HG03196 (cell line): ENCODE measurements around the gene NRP1.

Experiments used
- ATAC-seq: cut with Tn5 transposase; IDR thresholded peaks from one replicate; pipeline ENCODE4 v1.9.1; 2021; ENCODE audit not compliant: unreplicated experiment

The NRP1 gene

DNA sequence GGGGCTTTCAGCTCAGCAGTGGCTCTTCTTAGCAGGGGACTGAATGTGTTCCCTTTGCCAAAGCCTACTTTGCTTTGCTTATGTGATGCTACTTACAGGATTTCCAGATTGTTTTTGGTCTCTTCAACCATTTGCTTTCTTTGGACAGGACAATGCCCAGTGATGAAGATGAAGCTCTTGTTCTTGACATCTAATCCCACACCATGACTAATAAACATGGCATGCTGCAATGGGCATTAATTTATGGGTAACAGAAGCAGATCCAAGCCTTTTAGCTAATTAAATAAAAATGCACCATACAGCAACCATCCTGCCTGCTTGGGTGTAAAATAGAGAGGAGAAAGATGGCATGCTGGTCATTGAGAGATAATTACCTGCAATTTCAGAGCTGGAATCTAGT lies 200.9 kb downstream of the NRP1 start:
- no peak for ATAC-seq

DNA sequence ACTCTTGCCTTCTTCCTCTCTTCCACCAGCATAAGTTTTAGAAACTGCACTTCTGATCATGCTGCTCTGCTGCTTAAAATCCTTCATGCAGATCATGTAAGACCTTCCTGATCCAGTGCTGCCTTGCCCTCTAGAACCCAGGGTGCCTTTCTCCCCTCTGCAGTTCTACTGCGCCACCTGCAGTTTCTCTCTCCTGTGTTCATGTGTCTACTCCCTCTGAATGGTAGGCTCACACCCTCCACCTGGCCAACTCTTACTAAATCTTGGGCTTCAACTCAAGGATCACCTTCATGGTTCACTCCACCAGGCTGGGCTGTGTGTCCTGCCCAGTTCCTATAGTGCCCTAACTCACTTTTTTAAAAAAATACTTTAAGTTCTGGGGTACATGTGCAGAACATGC lies 201.8 kb downstream of the NRP1 start:
- ATAC-seq, result no peak

DNA sequence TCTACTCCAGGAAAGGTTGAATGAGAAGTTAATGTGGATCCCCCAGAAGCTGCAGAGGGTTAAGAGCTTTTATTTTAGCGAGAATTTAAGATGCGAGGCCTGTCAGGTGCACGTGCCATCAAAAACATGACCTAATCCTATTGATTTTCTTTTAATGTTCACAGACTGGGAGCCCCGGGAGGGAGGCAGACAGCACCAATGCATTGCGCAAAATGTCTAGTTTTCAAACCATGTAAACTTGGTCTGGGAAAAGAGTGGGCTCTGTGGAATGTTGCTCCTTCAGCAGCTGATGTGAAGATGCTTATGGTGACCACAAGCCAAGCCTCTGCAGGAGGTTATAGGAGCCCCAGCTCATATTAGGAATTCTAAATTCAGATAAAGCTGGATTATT lies 204.5 kb downstream of the NRP1 start:
- ATAC-seq, result no peak

DNA sequence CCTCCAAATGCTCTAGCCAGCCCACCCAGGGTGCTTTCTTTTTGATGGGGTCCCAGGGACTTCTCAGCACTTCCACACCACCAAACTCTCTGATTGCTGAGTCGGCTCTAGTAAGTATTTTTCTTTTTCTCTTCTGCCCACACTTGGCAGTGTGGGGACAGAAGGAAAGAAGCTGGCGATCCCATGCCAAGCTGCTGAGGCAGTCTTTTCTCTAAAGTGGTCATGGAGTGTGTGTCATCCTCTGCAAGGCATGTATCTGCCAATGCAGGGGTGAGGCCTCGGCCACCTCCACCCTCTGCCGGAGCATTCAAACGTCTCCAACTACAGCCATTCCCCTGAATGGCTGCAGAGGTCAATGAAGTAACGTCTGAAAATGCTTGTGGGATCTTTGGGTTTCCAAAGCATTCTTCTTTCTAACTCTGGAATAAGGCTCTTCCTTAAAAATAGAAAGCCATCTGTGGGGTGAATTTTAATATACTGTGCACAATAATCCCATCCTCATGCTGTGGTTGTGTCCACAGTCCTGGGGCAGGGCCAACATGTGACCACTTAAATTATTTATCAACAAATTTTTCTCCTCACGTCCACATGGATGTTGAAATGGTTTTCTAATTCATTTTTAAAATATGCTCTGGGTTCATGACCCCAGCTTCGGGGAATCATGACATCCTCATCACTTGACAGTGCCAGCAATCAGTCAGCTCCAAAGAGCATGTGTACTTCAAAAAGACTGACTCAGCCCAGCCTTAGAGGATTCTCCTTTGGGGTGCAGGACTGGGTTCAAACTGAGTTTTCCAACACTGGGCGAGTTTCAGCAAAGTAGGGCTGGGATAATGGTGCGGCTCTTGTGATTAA lies 205.1 kb downstream of the NRP1 start:
- no peak for ATAC-seq

DNA sequence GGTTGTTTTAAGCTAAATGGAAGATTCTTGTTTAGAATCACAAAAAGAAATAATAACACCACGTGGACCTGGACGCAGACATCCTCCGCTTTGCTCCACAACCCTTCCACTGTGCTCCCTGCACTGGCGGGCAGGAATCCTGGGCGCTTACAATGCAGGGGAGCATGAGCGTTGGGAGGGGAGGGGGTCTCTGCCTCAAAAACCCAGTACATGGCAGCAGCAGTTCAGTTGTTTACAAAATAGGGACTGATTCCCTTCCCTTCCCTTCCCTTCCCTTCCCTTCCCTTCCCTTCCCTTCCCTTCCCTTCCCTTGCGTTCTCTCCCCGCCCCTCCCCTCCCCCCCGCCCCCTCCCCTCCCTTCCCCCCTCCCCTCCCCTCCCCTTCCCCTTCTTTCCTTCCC lies 206.8 kb downstream of the NRP1 start:
- no peak for ATAC-seq
